ENCODE measurements around the gene SUN5.

SUN5 gene

DNA sequence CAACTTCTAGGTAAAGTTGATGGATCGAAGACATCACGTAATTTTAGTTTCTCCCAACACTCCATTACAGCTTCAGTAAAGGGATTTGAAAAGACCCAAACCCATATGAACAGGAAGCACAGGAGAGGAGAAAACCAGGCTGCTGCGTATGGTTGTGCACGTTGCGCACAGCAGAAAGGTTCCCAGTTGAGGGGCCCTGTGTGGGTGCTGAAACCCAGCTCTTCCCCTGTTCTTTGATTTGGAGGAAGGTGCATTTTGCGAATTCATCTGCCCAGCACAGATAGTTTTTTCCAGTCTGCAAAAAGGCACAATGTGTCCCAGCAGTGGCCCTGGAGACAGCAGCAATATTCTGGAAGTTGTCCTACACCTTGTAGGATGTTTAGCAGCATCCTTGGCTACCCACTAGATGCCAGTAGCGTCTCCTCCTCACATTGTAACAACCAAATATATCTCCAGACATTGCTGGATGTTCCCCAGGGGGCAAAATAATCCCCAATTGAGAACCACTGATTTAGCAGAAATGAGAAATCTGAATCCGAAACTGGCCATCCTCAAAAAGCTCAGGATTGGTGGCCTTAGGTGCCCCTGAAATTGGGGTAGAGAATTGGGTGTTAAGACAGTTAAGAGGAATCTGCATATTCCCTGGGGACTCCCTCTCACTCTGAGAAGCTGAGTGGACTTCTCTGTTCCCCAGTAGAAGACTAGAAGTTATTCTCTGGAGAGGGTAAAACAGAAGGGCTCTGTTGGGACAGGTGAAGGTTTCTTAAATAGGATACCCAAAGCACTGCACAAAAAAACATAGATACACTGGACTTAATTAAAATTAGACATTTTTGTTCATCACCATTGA, 12.2 kb downstream of the SUN5 start:
- no peak for DNase-seq

GRCh38 chr20:32991383-32991782, 12.8 kb downstream of the SUN5 start:
- no peak for DNase-seq

GRCh38 chr20:32990426-32990825, 13.8 kb downstream of the SUN5 start:
- DNase-seq = no peak

GRCh38 chr20:32989507-32990283, 14.5 kb downstream of the SUN5 start:
- DNase-seq = no peak

DNA sequence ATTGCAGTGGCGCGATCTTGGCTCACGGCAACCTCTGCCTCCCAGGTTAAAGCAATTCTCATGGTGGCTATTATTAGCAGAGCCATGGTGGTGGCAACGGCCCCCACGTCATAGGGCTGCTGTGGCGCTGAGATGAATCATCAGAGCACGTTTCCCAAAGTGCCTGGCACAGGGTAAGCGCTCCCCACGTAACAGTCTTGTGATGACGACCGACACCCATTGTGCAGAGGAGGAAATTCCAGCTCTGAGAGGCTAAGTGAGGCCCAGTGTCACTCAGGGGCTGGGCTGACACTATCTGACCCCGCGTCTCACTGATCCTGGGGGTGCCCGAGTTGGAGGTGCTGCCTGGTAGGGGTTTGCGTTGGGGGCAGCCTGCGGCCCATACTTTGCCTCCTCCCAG, 16.2 kb downstream of the SUN5 start:
- no peak for DNase-seq

- no peak for DNase-seq
Observed at GRCh38 chr20:32987044-32987825, 17.0 kb downstream of the SUN5 start.

GRCh38 chr20:32986331-32986966, 17.8 kb downstream of the SUN5 start:
- no peak for DNase-seq

DNA sequence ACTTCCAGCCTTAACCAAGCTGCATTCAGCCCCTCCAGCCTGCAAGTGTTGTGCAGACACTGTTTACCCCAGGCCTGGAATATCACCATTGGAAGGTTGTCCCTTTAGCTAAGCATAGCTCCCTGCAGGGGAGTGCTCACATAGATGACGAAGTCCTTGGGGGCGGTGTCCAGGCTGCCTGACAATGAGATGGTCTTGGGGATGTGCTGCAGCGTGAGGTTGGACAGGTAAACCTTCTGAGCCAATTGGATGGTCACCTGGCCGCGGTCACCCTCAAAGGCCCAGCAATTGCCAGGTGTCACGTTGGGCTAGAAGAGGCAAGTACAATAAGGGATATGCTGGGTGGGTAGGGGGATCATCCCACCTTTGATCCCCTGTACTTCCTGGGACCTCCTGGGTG, 18.6 kb downstream of the SUN5 start:
- DNase-seq = no peak

GRCh38 chr20:32984631-32985354, 19.4 kb downstream of the SUN5 start:
- DNase-seq = no peak

GRCh38 chr20:32984196-32984595, 20.0 kb downstream of the SUN5 start:
- DNase-seq = no peak

- DNase-seq = no peak
Observed at GRCh38 chr20:32983459-32984112, 20.6 kb downstream of the SUN5 start.

GRCh38 chr20:32982617-32983458, 21.4 kb downstream of the SUN5 start:
- DNase-seq = no peak

- no peak for DNase-seq
Observed at GRCh38 chr20:32980990-32981389, 23.2 kb downstream of the SUN5 start.

DNA sequence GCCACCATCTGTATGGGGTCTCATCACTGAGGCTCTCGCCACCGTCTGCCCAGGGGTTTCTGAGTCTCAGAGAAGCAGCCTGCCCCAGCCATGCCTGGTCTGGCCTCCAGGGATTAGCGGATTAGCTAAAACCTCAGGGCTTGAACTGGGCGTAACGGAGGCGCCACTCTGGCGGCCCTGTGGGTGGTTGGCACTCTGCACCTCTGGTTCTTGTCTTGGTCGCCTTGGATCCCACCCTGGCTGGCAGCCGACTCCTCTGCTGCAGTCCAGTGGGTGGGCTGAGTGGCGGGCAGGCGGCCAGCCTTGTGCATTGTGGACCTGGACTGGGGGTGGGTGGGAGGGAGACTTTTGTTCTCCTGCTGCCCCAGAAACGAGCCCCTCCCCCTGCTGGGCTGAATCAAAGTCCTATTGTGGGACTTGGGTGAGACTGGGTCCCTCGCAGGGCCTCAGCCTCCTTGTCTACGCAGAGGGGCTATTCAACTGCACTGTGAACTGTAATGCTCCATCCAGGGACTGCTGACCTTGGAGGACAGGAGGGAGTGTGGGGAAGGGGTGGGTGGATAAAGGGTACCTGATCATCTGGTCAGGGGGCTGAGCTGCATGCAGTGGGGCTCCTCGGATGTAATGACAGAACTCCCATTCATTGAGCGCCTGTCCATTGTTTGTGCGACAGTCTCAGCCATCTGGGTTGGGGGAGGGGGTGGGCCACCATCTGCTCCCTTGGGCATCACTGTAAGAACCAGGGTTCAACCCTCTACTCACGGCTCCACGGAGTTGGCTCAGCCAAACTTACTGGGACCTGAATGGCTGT, 23.9 kb downstream of the SUN5 start:
- DNase-seq = no peak

DNA sequence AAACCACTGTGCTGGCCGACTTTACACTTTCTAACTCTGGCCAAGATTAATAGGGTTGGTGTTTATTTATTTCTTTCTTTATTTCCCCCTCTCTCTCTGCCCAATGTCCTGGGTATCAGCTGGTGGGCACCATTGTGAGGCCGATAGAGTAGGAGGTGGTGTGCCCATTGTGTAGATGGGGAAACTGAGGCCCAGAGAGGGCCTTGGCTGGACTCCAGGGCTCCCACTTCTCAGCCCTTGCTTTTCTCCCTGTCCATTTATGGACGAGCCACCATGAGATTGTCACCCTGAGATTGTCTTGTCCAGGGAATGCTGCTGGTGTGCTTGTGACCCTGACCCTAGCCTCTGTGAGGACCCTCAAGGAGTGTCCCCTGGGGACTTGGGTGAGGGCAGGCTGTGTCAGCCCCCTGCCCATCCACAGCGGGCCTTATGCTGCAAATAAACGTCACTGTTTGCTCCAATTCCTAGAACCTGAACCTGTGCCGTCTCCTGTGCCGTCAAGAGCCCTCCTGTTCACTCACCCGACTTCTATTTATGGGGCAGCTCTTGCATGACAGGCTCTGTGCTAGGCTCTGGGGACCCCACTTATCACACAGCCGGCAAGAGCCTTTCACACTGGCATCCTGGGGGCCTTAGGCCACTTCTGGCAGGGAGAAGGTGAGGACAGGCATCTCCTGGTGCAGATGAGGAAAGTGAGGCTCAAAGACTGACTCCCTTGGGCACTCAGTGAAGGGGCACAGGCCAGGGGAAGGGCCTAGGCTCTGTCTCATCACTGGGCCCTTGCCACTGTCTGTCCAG, 24.8 kb downstream of the SUN5 start:
- DNase-seq = no peak

DNA sequence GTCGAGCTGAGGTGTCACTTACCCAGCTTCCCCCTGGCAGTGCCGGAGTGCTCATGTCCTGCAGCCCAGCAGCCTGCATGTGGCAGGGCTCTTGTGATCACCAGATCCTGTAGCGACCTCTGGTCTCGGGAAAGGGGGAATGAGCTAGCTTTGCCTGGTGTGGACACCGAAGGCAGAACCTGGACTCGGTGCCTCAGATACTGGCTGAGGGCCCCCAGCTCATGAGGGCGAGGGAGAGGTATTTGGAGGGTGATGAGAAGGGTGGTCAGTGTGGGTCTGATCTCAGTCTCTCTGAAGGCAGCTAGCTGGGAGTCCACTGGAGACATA, 26.3 kb downstream of the SUN5 start:
- no peak for DNase-seq

DNA sequence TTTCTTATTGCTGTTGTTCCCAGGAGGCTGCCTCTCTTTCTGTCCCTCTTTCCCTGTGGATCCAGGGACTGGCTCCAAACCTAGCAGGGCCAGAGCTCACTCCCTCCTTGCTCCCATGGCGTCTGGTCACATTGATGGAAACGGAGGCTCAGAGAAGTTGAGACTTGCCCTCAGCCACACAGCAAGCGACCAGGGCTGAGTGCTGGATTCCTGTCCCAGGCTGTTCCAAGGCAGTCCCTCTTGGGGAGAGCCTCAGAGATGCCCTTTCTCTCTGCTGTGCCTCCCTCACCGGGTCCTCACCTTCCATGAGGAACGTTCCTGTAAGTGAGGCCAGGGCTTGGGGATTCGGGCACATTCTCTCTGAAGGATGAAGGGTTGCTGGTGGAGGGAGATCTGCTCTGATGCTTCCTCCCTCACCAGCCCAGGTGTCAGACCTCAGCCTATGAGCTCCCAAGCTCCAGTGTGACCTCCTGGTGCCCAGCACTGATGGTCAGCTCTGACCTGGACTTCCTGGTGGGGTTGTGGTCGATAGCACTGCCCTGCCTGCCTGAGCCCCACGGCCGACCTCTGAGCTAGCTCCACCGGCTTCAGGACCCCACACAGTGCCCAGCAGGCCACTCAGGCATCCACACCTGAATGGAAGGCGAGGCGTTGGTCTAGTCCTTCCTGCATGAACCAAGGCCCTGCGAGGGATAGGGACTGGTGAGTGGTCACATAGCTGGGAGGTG, 26.8 kb downstream of the SUN5 start:
- no peak for DNase-seq

GRCh38 chr20:32976746-32977145, 27.5 kb downstream of the SUN5 start:
- DNase-seq = no peak
